ENCODE data around the gene INKA2. TPM values are rescaled to one million over a fixed set of nuclear protein-coding genes. Genes with fewer than 3 reads are reported as not detected.

INKA2 gene
- polyA plus RNA-seq, 4 donors, result 1.9 to 3.2 (median 2.5) TPM

- DNase-seq (ENCODE audit: low read depth in 4 of 4, low spot score in 2 of 4), result no peak
Measured at GRCh38 chr1:111734426-111734825, 4.8 kb downstream of the INKA2 start.

- no peak for DNase-seq (ENCODE audit: low read depth in 4 of 4, low spot score in 2 of 4)
Measured at GRCh38 chr1:111733992-111734341, 5.2 kb downstream of the INKA2 start.

- no peak for DNase-seq (ENCODE audit: low read depth in 4 of 4, low spot score in 2 of 4)
Measured at GRCh38 chr1:111733183-111733991, 5.8 kb downstream of the INKA2 start.

- no peak for DNase-seq (ENCODE audit: low read depth in 4 of 4, low spot score in 2 of 4)
Measured at GRCh38 chr1:111732718-111733117, 6.5 kb downstream of the INKA2 start.

- DNase-seq (ENCODE audit: low read depth in 4 of 4, low spot score in 2 of 4), result no peak
Measured at GRCh38 chr1:111731956-111732355, 7.2 kb downstream of the INKA2 start.

- no peak for DNase-seq (ENCODE audit: low read depth in 4 of 4, low spot score in 2 of 4)
Measured at GRCh38 chr1:111730706-111731105, 8.5 kb downstream of the INKA2 start.

GRCh38 chr1:111729946-111730681, 9.1 kb downstream of the INKA2 start:
- DNase-seq (ENCODE audit: low read depth in 4 of 4, low spot score in 2 of 4), result no peak

- no peak for DNase-seq (ENCODE audit: low read depth in 4 of 4, low spot score in 2 of 4)
Measured at GRCh38 chr1:111729271-111729921, 9.8 kb downstream of the INKA2 start.

- no peak for DNase-seq (ENCODE audit: low read depth in 4 of 4, low spot score in 2 of 4)
Measured at GRCh38 chr1:111727056-111727455, 12.1 kb downstream of the INKA2 start.

- DNase-seq (ENCODE audit: low read depth in 4 of 4, low spot score in 2 of 4), result no peak
Measured at GRCh38 chr1:111725192-111725591, 14.0 kb downstream of the INKA2 start.

- no peak for DNase-seq (ENCODE audit: low read depth in 4 of 4, low spot score in 2 of 4)
Measured at GRCh38 chr1:111723871-111724270, 15.3 kb downstream of the INKA2 start.

GRCh38 chr1:111723091-111723806, 15.9 kb downstream of the INKA2 start:
- DNase-seq (ENCODE audit: low read depth in 4 of 4, low spot score in 2 of 4), result no peak

GRCh38 chr1:111720977-111721786, 18.0 kb downstream of the INKA2 start:
- no peak for DNase-seq (ENCODE audit: low read depth in 4 of 4, low spot score in 2 of 4)

GRCh38 chr1:111720274-111720976, 18.8 kb downstream of the INKA2 start:
- no peak for DNase-seq (ENCODE audit: low read depth in 4 of 4, low spot score in 2 of 4)

- DNase-seq (ENCODE audit: low read depth in 4 of 4, low spot score in 2 of 4), result no peak
Measured at GRCh38 chr1:111719674-111720132, 19.5 kb downstream of the INKA2 start.

GRCh38 chr1:111719135-111719534, 20.1 kb downstream of the INKA2 start:
- no peak for DNase-seq (ENCODE audit: low read depth in 4 of 4, low spot score in 2 of 4)

GRCh38 chr1:111717450-111717849, 21.7 kb downstream of the INKA2 start:
- DNase-seq (ENCODE audit: low read depth in 4 of 4, low spot score in 2 of 4), result no peak

GRCh38 chr1:111716333-111716732, 22.9 kb downstream of the INKA2 start:
- no peak for DNase-seq (ENCODE audit: low read depth in 4 of 4, low spot score in 2 of 4)

- no peak for DNase-seq (ENCODE audit: low read depth in 4 of 4, low spot score in 2 of 4)
Measured at GRCh38 chr1:111709986-111710385, 29.2 kb downstream of the INKA2 start.

Data from left renal cortex interstitium (tissue), 4 donors.